GM19397 (cell line): ENCODE measurements around the gene TRIM31.

Experiments used
- ATAC-seq: cut with Tn5 transposase; IDR thresholded peaks from one replicate; pipeline ENCODE4 v1.9.1; 2021; ENCODE audit warnings: mild to moderate bottlenecking, moderate library complexity; ENCODE audit not compliant: unreplicated experiment

TRIM31 gene, protein sequence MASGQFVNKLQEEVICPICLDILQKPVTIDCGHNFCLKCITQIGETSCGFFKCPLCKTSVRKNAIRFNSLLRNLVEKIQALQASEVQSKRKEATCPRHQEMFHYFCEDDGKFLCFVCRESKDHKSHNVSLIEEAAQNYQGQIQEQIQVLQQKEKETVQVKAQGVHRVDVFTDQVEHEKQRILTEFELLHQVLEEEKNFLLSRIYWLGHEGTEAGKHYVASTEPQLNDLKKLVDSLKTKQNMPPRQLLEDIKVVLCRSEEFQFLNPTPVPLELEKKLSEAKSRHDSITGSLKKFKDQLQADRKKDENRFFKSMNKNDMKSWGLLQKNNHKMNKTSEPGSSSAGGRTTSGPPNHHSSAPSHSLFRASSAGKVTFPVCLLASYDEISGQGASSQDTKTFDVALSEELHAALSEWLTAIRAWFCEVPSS

DNA sequence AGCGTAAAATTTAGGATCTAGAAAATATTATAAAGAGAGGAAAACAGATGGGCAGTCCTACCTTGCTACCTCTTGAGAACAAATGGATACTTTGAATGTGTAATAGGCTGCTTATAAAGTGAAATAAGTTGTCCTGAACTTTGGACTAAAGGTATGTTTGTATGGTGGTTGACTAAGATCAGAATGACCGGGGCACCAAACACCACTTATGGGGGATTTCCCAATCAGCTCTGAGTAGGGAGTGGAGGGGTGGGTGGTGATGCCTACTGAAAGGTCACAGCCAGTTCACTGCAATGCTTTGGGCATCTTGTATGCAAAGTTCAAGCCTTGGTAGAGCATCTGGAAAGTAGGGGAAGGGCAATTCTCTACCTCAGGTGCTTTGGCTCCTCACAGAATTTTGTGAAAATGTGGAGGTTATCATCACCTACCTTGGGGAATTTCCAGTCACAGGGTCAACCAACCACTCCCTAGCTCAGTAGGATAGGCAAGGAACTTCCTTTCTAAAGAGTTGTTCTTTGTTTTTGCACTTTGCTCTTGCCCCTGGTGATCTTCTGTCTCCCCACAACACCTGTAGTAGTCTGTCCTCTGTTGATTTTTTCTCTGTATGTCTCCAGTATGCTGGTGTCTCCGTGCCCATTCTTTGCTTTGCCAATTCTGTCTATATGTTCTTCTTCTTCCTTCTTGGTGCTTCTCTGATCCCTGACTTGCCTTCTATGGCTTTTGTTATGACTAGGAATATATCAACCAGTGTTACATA, at the start of gene TRIM31:
Gene TRIM31 (minus strand): TSS at position 88 of the 757 bp plus-strand sequence. CDS start 285 bp downstream, outside the sequence.
- peak; percentile 74 for ATAC-seq

DNA sequence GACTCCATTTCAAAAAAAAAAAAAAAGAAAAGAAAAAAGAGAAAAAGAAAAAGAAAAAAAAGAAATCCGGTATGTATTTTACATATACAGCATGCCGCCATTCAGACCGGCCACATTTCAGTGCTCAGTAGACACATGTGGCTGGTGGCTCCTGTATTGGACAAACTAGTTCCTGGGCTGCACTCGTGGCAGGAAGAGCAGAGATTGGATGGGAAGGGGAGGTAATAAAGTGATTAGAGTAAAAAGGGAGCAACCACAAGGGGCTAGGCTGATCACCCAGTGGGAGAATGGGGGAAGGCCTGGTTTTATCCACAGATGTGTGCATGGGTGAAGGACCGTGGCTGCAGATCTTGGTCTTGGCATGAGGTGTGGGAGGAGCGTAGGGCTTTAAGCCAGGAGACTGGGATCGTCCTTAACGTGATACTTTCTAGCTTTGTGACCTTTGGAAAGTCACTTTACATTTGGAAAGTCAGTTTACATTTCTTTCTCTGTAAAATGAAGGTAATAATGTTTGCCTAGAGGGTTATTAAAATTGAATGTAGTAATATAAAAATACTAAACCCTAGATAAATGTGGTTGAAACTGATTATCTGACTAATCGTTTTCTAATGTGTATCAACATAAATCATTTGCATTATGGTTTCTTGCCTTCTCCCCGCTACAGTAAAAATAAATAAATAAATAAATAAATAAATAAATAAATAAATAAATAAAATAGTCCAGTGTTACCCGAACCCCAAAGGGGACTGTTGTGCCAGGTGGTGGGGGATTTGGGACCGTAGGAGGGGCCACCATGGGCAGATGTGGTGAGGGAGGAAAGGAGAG, 49.6 kb upstream of the TRIM31 start:
- ATAC-seq, result no peak

DNA sequence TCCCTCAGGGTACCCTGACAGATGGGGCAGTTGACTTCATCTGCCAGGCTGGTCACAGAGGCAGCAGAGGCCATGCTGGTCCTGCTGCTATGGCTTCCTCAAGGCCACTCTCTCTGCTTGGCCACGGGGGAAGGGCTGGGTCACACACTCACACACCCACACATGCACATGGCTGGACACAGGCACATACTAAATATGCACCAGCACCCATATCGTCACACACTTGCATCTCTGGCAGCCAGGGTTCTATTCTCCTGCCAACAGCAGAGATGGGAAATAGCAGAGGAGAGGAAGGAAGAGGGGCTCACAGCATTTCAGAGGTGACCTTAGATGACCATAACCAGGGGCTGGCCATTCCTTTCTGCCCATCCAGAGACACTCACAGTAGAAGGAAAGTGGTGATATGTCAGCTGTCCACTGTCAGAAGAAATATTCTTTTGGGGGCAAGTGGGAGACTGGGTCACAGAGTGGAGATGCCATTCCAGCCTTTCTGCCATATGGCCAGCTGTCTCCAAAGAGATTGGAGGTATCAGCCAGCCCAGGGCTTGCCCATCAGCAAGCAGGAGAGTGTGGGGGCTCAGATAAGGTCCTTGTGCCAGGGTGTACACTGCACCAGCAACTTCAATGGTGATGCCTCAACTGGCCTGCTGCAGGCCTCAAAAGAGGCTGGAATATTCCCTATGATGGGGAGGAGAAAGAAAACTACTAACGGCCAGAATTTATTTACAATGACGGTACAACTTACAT, 48.1 kb upstream of the TRIM31 start, which contains the start of gene TRIM10:
Gene TRIM10 (minus strand): TSS at position 427 of the 747 bp plus-strand sequence. CDS start 353 bp downstream, at position 74.
- no peak for ATAC-seq

DNA sequence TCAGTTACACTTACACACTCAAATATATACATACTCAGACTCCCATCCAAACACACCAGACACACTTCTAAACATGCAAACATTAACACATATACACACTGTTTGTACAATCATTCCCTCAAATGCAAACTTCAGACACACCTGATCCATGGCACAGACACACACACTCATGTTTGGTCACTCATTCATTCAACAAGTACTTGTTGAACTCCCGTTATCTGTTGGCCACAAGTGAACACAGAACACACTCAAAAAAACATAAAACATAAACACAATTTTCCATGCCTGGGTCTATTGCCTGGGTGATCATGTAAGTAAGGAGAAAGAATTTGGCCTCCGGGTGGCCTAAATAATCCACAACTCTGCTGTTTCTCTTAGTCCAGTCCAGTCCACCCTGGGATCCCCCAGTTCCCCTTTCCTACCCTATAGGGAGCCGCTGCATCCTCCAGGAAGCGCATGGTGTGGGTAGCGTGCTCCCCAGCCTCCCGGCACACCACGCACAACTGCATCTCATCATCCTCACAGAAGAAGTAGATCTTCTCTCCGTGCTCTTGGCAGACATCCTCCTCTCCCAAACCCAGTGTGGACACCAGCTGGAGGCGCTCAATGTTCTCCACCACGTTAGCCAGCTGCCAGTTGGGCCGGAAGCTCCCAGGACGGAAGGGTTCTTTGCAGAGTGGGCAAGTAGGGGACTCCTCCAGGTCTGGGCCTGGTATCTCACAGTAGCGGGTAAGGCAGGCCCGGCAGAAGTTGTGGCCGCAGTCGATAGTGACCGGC, 47.3 kb upstream of the TRIM31 start:
- no peak for ATAC-seq

DNA sequence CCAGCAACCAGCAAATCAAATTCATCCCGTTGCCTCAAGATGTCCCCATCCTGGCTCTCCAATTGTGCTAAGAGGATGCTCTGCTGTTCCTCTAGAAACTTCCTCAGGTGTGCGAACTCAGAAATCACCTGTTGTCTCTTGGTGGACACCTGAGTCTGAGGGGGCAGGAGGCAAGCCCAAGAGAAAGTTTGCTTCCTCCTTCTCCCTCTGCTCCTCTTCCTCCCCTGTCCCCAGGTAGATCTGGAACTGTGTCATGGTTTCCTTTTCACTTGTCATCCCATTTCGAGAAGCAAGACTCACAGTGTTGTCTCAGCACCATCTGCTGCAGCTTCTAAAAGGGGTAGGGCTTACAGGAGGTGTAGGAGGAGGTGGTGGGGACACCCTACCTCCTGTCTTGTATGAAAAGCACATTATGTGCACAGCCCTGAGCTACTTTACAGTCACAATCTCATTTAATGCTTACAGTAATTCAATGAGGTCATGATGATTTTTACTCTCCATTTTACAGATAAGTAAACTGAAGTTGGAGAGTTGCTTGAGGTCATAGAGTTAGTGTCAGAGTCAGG, 45.7 kb upstream of the TRIM31 start:
- ATAC-seq, result no peak

DNA sequence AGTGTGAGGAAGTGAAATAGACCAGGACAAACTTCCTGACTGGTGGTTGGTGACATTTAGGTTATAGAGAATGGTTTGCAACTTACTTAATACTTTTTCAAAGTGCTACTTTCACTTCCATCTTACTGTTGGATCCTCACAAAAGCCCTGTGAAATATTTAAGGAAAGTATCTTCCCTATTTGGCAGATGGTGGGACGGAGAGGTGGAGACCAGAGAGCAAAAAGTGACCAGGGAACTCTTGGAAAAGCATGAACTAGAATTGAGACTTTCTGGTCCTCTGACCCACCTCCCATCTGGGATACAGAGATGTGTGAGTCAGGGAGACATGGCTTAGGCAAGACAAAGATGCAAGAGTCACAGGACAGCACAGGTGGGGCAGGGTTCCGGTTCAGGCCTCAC, 45.1 kb upstream of the TRIM31 start:
- no peak for ATAC-seq

DNA sequence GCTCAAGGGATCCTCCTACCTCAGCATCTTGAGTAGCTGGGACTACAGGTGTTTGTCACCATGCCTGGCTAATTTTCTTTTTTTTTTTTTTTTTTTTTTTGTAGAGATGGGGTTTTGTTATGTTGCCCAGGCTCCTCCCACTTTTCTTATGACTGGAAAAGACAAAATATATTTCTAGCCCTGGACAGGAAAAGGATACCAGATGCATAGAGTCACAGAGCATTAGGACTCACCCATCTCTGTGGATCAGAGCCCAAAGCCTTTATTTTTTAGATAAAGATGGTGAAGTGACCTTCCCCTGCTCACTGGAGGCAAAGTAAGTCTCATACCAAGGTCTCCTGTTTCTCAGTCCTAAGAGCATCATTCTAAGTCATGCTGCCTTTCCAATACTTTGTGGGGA, 44.7 kb upstream of the TRIM31 start:
- no peak for ATAC-seq

DNA sequence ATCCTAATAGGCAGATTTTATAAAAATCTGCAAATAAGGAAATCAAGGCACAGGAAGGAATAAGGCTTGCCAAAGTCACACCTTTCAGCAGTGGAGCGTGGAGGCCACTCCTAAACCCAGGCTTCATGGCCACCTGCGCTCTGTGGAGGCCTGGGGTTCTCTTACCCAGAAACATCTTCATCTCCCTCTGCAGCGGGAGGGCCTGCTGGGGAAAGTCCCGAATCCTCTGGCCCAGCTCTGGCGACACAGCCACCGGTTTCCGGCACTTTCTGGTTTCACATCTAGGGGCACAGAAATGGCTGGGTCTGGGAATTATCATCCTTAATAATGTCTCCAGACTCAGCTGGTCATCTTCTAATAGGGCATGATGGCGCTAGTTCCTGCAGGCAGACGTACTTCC, 43.9 kb upstream of the TRIM31 start:
- no peak for ATAC-seq

DNA sequence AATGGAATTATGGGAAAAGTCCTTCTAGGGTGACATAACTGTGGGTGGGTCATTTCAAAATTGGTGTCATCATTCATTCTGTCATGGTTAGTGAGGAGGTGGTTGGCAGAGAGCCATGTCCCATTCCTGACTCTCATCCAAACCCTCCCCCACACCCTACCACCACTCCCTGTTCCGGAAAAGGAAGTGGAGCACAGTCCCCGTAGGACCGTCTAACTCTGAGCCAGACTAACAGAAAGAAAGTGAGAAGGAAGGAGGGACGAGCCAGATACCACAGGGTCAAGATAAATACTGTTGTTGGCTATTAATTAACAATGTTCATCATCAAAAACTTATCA, 43.3 kb upstream of the TRIM31 start:
- ATAC-seq, result no peak

DNA sequence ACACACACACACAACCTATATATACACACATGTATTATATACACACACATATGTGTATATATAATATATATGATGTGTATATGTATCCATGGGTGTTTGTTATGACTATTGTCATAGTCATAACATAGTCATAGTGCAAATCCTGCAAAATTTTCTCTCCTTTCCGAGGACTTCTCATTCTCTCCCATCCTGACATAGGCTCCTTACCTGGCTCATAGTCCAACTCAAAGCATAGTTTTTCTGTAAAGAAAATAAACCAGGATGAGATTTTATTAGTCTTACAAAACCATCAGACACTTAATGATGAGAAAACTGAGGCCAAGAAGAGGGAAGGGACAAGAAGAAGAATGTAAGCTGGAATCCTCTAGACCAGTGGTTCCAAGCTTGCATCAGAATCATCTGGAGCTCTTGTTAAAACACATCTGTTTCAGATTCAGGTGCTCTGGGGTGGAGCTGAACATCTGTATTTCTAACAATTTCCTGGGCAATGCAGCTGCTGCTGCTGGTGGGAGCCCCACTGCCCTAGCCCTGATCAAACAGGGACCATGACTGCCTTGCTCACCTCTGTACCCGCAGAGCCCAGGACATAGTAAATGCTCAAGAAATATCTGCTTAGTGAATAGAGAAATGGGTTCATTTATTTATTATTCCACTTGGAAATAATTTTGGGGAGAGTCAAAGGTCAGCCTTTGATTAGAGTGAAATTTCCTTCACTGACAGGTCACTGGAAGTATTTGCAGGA, 42.8 kb upstream of the TRIM31 start:
- no peak for ATAC-seq

DNA sequence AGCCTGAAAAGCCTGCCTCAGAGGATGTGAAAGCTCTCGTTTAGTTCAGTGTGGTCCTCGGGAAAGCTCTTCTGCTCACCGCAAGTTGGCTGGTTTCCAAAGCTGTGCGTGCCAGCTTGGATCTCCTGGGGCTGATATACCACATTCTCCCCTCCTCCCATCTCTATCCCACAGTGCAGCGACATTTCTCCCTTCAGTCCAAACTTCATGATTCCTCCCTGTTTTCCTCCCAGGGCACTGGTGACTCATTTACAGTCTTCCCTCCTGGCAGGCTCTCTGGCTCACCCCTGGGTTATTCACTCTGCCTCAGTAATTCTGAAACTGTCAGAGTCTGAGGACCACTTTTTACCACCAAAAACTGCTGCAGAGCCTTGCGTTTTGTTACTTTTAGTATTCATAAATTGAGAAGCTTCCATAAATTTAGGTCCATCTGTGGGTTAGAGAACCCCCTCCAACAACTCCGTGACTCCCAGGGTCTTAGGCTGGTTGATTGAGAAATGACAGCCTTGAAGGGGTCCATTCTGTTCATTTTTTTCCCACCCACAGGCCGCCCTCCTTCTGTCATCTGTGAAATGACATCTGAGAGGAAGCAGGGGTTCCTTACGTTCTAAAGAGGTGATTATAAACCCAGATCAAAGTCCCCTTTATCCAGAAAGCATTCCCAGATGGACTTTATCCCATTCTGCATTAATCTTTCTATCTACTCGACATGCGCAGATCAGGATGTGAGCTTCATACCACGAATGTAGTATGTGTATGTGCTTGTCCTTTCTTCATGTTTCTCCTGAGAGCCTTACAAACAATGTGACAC, 42.0 kb upstream of the TRIM31 start:
- ATAC-seq, result no peak

DNA sequence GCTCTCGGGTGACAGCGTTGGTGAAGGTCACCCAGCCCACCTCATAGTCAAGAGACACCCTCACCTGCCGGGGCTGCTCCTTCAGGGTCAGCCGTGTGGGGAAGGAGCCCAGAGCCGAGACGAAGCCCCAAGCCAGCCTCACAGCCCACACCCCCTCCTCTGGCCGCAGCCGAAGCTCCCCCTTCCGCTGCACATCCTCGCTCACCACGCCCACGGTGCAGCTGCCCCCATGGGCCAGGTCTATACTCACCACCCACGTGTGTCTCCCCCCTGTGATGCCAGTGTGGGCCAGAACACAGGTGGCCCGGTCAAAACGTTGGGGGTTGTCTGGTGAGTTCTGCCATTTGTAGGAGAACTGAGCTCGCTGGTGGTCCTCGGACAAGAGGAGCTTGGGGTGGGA, 41.2 kb upstream of the TRIM31 start:
- ATAC-seq, result no peak

DNA sequence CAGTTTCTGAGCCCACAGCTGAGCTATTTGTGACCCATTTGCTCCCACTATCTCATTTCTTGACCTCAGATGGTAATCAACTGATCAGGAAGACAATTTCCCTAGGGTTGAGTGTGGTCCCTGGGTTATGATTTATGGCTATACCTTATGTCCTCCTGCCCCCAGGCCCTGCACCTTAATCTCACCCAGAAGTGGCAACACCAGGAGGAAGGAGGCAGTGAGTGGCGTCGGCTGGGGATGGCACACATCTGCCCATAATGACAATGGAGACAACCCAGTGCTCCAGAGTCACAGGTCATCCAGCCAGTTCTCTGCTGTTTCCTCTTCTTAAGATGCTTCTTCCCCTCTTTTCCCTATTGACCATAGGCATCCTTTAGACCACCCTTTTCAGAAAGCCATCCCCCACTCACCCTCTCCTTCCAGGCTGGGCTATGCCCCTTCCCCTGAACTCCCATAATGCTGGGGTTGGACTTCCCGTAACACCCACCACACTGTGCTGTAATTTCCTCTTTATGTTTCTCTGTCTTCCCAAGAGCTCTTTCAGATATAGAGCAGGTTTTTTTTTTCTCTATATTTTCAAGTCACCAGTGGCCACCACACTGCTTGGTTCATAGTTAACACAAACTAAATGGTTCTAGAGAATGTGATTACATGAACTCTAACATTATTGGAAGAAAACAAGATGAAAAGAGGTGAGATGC, 40.2 kb upstream of the TRIM31 start:
- no peak for ATAC-seq

DNA sequence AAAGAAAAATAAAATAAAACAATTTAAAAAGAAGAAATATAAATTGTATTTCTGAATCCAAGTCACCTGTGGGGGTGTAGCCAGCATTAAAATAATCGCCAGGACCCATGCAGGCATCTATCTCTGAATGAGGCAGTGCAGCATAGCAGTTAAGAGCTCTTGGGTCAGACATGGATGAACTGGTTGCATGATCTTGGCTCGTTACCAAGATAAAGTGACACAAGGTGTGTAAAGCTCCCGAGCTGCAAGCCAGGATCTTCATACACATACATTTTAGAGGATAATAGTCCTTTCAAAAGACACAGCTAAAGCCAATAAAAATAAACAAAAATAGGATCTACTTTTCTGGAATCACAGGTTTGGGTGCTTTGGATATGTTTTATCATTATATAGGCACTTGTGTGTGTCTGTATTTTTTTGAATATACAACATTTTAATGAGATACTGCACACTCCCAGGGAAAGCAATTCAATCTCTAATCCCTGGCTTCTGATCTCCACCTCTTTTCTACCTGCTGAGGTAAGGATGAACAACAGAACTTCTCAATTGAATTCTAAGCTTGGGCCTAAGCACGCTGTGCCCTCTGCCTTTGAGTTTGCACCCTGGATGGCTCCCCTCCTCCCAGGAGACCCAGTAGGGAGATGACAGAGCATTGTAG, 39.3 kb upstream of the TRIM31 start:
- ATAC-seq, result no peak

DNA sequence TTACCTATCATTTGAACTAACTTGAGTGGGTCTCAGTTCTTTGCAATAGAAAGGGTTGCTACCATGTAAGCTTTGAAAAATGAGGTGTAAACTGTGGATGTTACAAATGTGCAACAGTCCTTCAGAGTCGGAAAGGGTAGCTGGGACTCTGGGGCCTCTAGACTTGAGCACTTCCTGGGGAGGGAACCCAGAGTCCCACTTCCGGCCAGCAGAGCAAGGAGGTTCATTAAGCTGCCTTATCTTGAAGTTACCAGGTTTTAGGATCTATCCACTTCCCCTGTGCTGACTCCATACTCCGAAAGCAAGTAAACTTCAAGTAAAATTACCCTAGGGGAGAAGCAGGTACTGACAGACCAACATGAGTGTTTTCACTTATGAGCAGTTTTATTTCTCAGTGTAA, 38.7 kb upstream of the TRIM31 start:
- ATAC-seq, result no peak

DNA sequence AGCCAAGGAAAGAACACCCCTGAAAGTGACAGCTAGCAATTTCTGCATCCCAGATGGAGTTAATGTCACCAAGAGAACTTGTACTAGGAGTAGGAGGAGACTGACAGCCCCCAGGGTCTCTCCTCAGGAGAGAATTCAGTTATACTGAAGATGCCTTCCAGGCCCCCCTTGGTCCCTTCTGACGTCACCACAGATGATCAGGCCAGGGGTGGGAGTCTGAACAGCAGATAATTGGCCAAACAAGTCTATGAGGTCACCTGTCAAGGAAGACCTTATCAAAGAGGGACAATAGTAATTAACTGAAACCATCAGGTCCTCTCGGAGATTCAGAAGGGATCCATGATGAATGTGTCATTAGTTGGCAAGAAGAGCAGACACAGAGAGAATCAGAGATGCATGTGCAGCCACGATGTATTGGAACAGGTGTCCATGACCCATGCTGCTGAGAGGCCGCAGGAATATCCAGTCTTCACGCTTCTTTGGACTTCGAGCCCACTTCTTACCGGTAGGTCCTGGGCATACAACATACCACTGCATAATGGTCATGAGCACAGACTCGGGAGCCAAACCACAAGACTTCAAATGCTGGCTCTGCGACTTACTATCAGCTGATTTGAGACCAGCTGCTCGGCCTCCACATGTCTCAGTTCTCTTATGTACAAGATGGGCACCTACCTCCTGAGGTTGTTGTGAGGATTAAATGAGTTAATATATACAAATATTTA, 37.9 kb upstream of the TRIM31 start:
- ATAC-seq, result no peak
